DND-41 (cell line): ENCODE results near the gene YTHDC2.

Experiments
- ATAC-seq: fragments of 200-7000 bp; cut with Tn5 transposase; 3 replicates; pipeline ENCODE4 v1.9.1; 2021; ENCODE audit warnings: low read depth; ENCODE audit not compliant: insufficient read depth
- DNase-seq: peaks from one replicate; pipeline ENCODE4 v3.0.0-alpha.2; 2020
- H2AFZ ChIP-seq: 2 replicates; pipeline ENCODE4 v1.6.0; 2012; ENCODE audit warnings: low read depth, low read length
- H3K27ac ChIP-seq: 2 replicates; pipeline ENCODE4 v1.5.1; 2012; ENCODE audit warnings: low read length, inconsistent platforms
- H3K27me3 ChIP-seq: fragments of 200-600 bp; sonication (generic); 2 replicates; pipeline ENCODE4 v1.6.0; 2012; ENCODE audit warnings: low read length, mild to moderate bottlenecking, inconsistent platforms; ENCODE audit not compliant: insufficient read depth, poor library complexity
- H3K36me3 ChIP-seq: 2 replicates; pipeline ENCODE4 v1.5.1; 2012; ENCODE audit warnings: low read length, inconsistent platforms; ENCODE audit not compliant: insufficient read depth
- H3K4me1 ChIP-seq: 2 replicates; pipeline ENCODE4 v1.5.1; 2012; ENCODE audit warnings: mild to moderate bottlenecking, low read length; ENCODE audit not compliant: insufficient read depth
- H3K4me2 ChIP-seq: 2 replicates; pipeline ENCODE4 v1.6.0; 2012; ENCODE audit warnings: mild to moderate bottlenecking, moderate library complexity, low read length, inconsistent platforms; ENCODE audit not compliant: insufficient read depth
- H3K4me3 ChIP-seq, 2 experiments: fragments of 200-600 bp in 1 of 2; shearing (Covaris generic) in 1 of 2; 2 replicates each; pipeline ENCODE4 v1.5.1; 2012 to 2016; ENCODE audit warnings: inconsistent platforms in 2 of 2, low read length in 2 of 2, mild to moderate bottlenecking in 2 of 2, low read depth in 1 of 2, moderate library complexity in 1 of 2
- H3K79me2 ChIP-seq: 2 replicates; pipeline ENCODE4 v1.6.0; 2012; ENCODE audit warnings: low read length, inconsistent platforms; ENCODE audit not compliant: insufficient read depth
- H3K9ac ChIP-seq: 2 replicates; pipeline ENCODE4 v1.6.0; 2012; ENCODE audit warnings: low read depth, mild to moderate bottlenecking, inconsistent platforms, low read length, moderate library complexity
- H3K9me3 ChIP-seq: 2 replicates; pipeline ENCODE4 v1.5.1; 2012; ENCODE audit warnings: low read length, moderate library complexity, mild to moderate bottlenecking, inconsistent platforms; ENCODE audit not compliant: insufficient read depth, severe bottlenecking
- H4K20me1 ChIP-seq: 2 replicates; pipeline ENCODE4 v1.6.0; 2012; ENCODE audit warnings: low read length; ENCODE audit not compliant: insufficient read depth
- EZH2 ChIP-seq: IDR thresholded peaks from 3 replicates; pipeline ENCODE4 v1.6.1; 2012; ENCODE audit warnings: borderline replicate concordance, low read depth, mild to moderate bottlenecking, moderate library complexity, low read length, inconsistent platforms; ENCODE audit not compliant: severe bottlenecking
- TF ChIP-seq, protein P1 (sequence below): IDR thresholded peaks from 2 replicates; pipeline ENCODE4 v1.5.1; 2012; ENCODE audit warnings: borderline replicate concordance, low read length, moderate library complexity, mild to moderate bottlenecking; ENCODE audit not compliant: poor library complexity, severe bottlenecking; ENCODE audit errors: extremely low read depth

Gene YTHDC2

DNA sequence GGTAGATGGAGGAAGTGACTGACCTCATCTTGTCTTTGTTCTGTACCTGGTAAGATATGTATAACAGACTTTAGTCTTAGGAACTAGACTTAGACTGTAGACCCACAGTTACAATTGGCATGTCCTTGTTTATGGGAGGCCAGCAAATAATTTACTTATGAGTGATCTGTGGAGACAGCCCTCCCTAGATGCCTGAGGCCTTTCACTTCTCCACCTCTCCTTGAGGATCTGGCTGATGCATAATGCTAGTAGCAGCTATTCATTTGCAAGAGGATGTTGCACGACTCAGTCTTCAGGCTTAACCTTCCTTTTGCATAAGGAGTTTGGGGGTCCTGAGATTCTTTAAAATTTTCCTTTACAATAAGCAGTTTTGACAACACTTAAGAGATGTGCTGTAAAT lies 100.7 kb downstream of the YTHDC2 start:
- Histone ChIP-seq H3K9ac (no peak overlapping the region), H4K20me1 (no peaks in the 10 kb centered on the region), H3K27ac (no peak overlapping the region), H3K4me3 (no peak overlapping the region), H3K4me1 (no peaks in the 10 kb centered on the region), H3K36me3 (no peaks in the 10 kb centered on the region), H3K9me3 (no peaks in the 10 kb centered on the region), H3K27me3 (peaks cover 4% of the 10 kb centered on the region), H3K4me2 (no peak overlapping the region), H2AFZ (no peak overlapping the region), H3K79me2 (no peaks in the 10 kb centered on the region)
- DNase-seq (no peak), ATAC-seq (no peak)
- no peak for TF ChIP-seq EZH2
- TF ChIP-seq, protein P1, sequence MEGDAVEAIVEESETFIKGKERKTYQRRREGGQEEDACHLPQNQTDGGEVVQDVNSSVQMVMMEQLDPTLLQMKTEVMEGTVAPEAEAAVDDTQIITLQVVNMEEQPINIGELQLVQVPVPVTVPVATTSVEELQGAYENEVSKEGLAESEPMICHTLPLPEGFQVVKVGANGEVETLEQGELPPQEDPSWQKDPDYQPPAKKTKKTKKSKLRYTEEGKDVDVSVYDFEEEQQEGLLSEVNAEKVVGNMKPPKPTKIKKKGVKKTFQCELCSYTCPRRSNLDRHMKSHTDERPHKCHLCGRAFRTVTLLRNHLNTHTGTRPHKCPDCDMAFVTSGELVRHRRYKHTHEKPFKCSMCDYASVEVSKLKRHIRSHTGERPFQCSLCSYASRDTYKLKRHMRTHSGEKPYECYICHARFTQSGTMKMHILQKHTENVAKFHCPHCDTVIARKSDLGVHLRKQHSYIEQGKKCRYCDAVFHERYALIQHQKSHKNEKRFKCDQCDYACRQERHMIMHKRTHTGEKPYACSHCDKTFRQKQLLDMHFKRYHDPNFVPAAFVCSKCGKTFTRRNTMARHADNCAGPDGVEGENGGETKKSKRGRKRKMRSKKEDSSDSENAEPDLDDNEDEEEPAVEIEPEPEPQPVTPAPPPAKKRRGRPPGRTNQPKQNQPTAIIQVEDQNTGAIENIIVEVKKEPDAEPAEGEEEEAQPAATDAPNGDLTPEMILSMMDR, result no peak

DNA sequence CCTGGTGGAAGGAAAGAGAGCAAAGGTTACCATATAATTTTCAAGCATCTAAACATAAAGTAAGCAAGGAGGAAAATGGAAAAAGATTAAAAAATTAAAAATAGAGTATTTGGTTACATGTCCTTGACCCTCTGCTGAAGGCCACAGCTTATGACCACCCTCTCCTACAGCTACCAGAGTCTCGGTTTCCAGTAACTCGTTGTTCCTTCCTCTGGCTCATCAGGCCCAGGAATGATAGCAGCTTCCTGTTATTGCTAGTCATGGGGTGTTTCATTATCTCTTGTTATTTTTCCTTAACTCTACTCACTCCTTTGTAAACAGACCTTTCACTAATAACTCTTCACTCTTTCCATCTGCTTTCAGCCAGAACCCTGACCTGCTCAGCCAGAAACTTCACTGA lies 102.2 kb downstream of the YTHDC2 start:
- TF ChIP-seq, protein P1, result no peak
- no peak for TF ChIP-seq EZH2
- DNase-seq (no peak), ATAC-seq (no peak)
- no peak overlapping the region for H3K27ac ChIP-seq
- no peaks in the 10 kb centered on the region for H3K36me3 ChIP-seq
- no peaks in the 10 kb centered on the region for H3K79me2 ChIP-seq
- no peak overlapping the region for H2AFZ ChIP-seq
- no peak overlapping the region for H3K4me2 ChIP-seq
- H3K4me1 ChIP-seq, result no peaks in the 10 kb centered on the region
- H4K20me1 ChIP-seq, result no peaks in the 10 kb centered on the region
- H3K27me3 ChIP-seq, result peaks cover 4% of the 10 kb centered on the region
- H3K9ac ChIP-seq, result no peak overlapping the region
- no peaks in the 10 kb centered on the region for H3K9me3 ChIP-seq
- H3K4me3 ChIP-seq, result no peak overlapping the region

- Histone ChIP-seq H3K4me2 (no peak overlapping the region), H3K27me3 (peaks cover 4% of the 10 kb centered on the region), H3K4me1 (no peaks in the 10 kb centered on the region), H3K4me3 (no peak overlapping the region), H3K27ac (no peak overlapping the region), H3K36me3 (no peaks in the 10 kb centered on the region), H2AFZ (no peak overlapping the region), H3K9me3 (no peaks in the 10 kb centered on the region), H3K79me2 (no peaks in the 10 kb centered on the region), H4K20me1 (no peaks in the 10 kb centered on the region), H3K9ac (no peak overlapping the region)
- no peak for DNase-seq
- no peak for TF ChIP-seq EZH2
- TF ChIP-seq, protein P1, result no peak
- no peak for ATAC-seq
Observed at GRCh38 chr5:113617191-113617796, 103.8 kb downstream of the YTHDC2 start.

DNA sequence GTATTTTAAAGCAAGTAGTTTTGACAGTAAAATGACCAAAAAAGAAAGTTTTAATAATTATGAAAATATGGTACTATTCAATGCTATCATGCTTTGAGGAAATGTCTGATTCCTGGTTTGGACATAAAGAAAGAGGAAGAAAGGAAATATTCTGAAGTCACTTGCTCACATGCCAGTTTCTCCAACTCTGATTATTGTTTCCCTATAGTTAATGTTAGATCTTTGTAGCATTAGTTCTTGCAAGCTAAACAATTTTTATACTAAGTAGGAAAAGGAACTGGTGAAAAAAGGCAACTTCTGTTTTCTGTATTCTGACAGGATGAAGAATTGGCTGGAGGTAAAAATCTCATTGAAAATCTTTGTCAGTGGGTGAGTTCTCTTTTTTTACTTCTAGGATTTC lies 119.5 kb downstream of the YTHDC2 start:
- no peaks in the 10 kb centered on the region for H3K27me3 ChIP-seq
- no peaks in the 10 kb centered on the region for H3K36me3 ChIP-seq
- no peak overlapping the region for H2AFZ ChIP-seq
- ATAC-seq (no peak), DNase-seq (no peak)
- no peaks in the 10 kb centered on the region for H3K9me3 ChIP-seq
- H3K27ac ChIP-seq, result no peak overlapping the region
- H3K4me1 ChIP-seq, result no peaks in the 10 kb centered on the region
- no peak for TF ChIP-seq EZH2
- TF ChIP-seq, protein P1, result no peak
- H4K20me1 ChIP-seq, result no peaks in the 10 kb centered on the region
- no peaks in the 10 kb centered on the region for H3K79me2 ChIP-seq
- H3K4me3 ChIP-seq, result no peak overlapping the region
- no peak overlapping the region for H3K9ac ChIP-seq
- H3K4me2 ChIP-seq, result no peak overlapping the region
